ENCODE data around the gene KAT8.
A peak's percentile ranks its signal among the peaks of the same experiment; 100 is the strongest.
"Not testable (repeated sequence)": the region's sequence is repeated elsewhere in the genome, so short reads cannot be mapped to it uniquely, and the experiment has no call there.

KAT8 gene

GRCh38 chr16:31144418-31144817 is 27.0 kb downstream of the KAT8 start:
- not testable (repeated sequence) for DNase-seq (ENCODE audit: low read depth in 2 of 2, low spot score in 1 of 2)

- DNase-seq (ENCODE audit: low read depth in 2 of 2, low spot score in 1 of 2): no peak
These were observed 28.0 kb downstream of the KAT8 start for GRCh38 chr16:31145398-31145990.

GRCh38 chr16:31147574-31147973 is 30.1 kb downstream of the KAT8 start:
- no peak for DNase-seq (ENCODE audit: low read depth in 2 of 2, low spot score in 1 of 2)

GRCh38 chr16:31148281-31148728 is 30.8 kb downstream of the KAT8 start:
- no peak for DNase-seq (ENCODE audit: low read depth in 2 of 2, low spot score in 1 of 2)

- DNase-seq (ENCODE audit: low read depth in 2 of 2, low spot score in 1 of 2): no peak
These were observed 31.4 kb downstream of the KAT8 start for GRCh38 chr16:31148896-31149295.

- no peak for DNase-seq (ENCODE audit: low read depth in 2 of 2, low spot score in 1 of 2)
These were observed 31.9 kb downstream of the KAT8 start for GRCh38 chr16:31149332-31149731.

- DNase-seq (ENCODE audit: low read depth in 2 of 2, low spot score in 1 of 2): no peak
These were observed 32.7 kb downstream of the KAT8 start, which contains the start of gene PRSS36 for GRCh38 chr16:31149894-31150890. Gene PRSS36, minus strand, starts transcription at chr16:31150066. Its CDS starts 31 bp downstream, at chr16:31150035.

- DNase-seq (ENCODE audit: low read depth in 2 of 2, low spot score in 1 of 2): not testable (repeated sequence)
These were observed 33.5 kb downstream of the KAT8 start for GRCh38 chr16:31150976-31151375.

- DNase-seq (ENCODE audit: low read depth in 2 of 2, low spot score in 1 of 2): no peak
These were observed 39.7 kb downstream of the KAT8 start for GRCh38 chr16:31157136-31157535.

- no peak for DNase-seq (ENCODE audit: low read depth in 2 of 2, low spot score in 1 of 2)
These were observed 49.9 kb downstream of the KAT8 start for GRCh38 chr16:31167315-31167714.

- DNase-seq (ENCODE audit: low read depth in 2 of 2, low spot score in 1 of 2): no peak
These were observed 51.4 kb downstream of the KAT8 start for GRCh38 chr16:31168848-31169247.

GRCh38 chr16:31170048-31170447 is 52.6 kb downstream of the KAT8 start:
- not testable (repeated sequence) for DNase-seq (ENCODE audit: low read depth in 2 of 2, low spot score in 1 of 2)

- DNase-seq (ENCODE audit: low read depth in 2 of 2, low spot score in 1 of 2): peak in 1 of 2 donors; percentile 21
These were observed 59.7 kb downstream of the KAT8 start for GRCh38 chr16:31177136-31177535.

- DNase-seq (ENCODE audit: low read depth in 2 of 2, low spot score in 1 of 2): no peak
These were observed 61.8 kb downstream of the KAT8 start for GRCh38 chr16:31179219-31179746.

GRCh38 chr16:31179747-31180459 is 62.4 kb downstream of the KAT8 start, which contains the start of gene FUS:
Gene FUS, plus strand, starts transcription at chr16:31180139. Its CDS starts 76 bp downstream, at chr16:31180215.
- peak; percentile 71 to 80 for DNase-seq (ENCODE audit: low read depth in 2 of 2, low spot score in 1 of 2)
